Erythroblast (primary cell): Measurements from ENCODE around the gene REELD1.

Source experiments
- GATA1 ChIP-seq: IDR thresholded peaks from 2 replicates; pipeline ENCODE4 v1.6.1; 2011; ENCODE audit warnings: low read depth, mild to moderate bottlenecking, control low read depth, low read length, moderate library complexity
- POLR2A ChIP-seq: IDR thresholded peaks from 2 replicates; pipeline ENCODE4 v1.6.1; 2011; ENCODE audit warnings: mild to moderate bottlenecking, low read length

GRCh38 chr4:146175541-146176453 is 38.5 kb upstream of the REELD1 start, which contains the start of gene LSM6:
- TF ChIP-seq POLR2A = peak; percentile 71
- no peak for TF ChIP-seq GATA1
